Femur (tissue), 1 donor: ENCODE data around the gene MAP3K21.

Experiments
- DNase-seq: peaks from one replicate; pipeline ENCODE4 v3.0.0-alpha.2; 2017

MAP3K21 gene

GRCh38 chr1:233327651-233328141 lies at the start of gene MAP3K21:
Gene MAP3K21 (plus strand): TSS chr1:233327724. CDS start chr1:233328029, 305 bp downstream.
- DNase-seq, result no peak

DNA sequence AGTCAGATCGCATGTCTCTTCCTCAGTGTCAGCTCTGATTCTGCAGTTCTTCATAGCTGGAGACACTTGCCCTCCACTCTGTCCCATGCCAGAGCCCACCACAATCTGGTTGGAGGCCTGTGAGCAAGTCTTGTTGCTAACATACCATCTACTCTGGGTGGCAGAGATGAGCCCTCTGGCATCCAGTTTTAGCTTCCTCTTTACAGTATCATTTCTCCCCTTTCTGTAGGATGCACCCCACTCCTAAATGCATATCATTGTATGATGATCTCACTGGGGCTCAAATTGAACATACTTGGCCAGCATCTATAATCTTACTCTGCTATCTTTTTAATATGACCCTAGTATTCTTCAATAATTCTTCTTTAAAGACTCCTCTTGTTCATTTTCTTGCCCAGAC lies 48.9 kb upstream of the MAP3K21 start:
- DNase-seq, result no peak

GRCh38 chr1:233279971-233280370 lies 47.6 kb upstream of the MAP3K21 start:
- no peak for DNase-seq

- no peak for DNase-seq
Measured at GRCh38 chr1:233281711-233282581, 45.6 kb upstream of the MAP3K21 start.

GRCh38 chr1:233282582-233282886 lies 45.0 kb upstream of the MAP3K21 start:
- no peak for DNase-seq

DNA sequence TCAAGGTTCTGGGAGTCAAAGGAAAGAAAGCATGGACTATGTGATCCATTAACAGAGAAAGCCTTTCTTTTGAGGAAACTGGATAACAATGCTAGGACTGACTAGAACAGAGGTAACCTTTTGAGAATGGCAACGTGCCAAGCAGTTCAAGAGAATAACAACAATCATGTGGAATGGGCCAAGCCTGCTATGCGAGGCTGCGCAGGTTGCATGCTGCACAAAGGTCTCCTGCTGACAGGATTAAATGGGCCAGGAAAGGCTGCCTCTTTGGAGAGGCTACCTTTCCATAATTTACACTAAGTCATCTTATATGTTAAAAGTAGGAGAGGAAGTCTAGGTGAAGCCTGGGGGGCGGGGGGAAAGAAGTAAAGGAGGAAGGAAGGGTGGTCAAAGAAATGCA lies 37.8 kb upstream of the MAP3K21 start:
- no peak for DNase-seq

- DNase-seq, result no peak
Measured at GRCh38 chr1:233290396-233291034, 37.0 kb upstream of the MAP3K21 start.

- no peak for DNase-seq
Measured at GRCh38 chr1:233293556-233294446, 33.7 kb upstream of the MAP3K21 start.

- peak; percentile 25 for DNase-seq
Measured at GRCh38 chr1:233294913-233295236, 32.6 kb upstream of the MAP3K21 start.

- DNase-seq, result peak; percentile 59
Measured at GRCh38 chr1:233295237-233295974, 32.1 kb upstream of the MAP3K21 start, which contains the start of gene PCNX2. Gene PCNX2 (minus strand): TSS chr1:233295725. CDS start chr1:233295478, 247 bp downstream.

- no peak for DNase-seq
Measured at GRCh38 chr1:233295975-233296322, 31.6 kb upstream of the MAP3K21 start.

GRCh38 chr1:233299450-233299849 lies 28.1 kb upstream of the MAP3K21 start:
- DNase-seq, result no peak

- no peak for DNase-seq
Measured at GRCh38 chr1:233300326-233300725, 27.2 kb upstream of the MAP3K21 start.

GRCh38 chr1:233304489-233305102 lies 22.9 kb upstream of the MAP3K21 start:
- DNase-seq, result no peak

DNA sequence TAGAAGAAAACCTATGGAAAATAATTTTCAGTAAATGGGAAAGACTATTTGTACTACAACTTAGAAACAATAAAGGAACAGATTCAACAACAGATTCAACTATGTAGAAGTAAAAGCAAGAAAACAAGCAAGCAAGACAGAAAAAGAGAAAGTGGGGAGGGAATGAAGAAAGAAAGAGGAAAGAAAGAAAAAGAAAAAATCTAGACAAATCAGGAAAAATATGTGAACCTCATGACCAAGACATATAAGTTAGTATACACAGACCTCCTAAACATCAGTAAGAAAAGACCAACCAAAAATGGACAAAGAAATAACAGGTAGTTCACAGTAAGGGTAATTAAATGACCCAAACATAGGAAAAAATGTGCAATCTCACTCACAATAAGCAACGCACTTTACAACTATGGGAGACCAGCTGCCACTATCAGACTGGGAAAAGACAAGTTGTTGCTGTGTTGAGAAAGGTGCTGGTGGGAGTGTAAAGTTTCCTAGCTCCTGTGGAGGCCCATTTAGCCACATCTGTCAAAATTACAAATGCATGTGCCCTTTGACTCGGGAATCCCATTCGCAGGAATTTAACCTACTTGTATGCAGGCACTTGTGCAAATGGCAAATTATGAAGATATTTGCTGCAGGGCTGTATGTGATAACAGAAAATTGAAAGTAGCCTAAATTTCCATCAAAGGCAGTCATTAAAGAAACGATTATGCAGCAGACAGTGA lies 13.9 kb upstream of the MAP3K21 start:
- DNase-seq, result no peak

DNA sequence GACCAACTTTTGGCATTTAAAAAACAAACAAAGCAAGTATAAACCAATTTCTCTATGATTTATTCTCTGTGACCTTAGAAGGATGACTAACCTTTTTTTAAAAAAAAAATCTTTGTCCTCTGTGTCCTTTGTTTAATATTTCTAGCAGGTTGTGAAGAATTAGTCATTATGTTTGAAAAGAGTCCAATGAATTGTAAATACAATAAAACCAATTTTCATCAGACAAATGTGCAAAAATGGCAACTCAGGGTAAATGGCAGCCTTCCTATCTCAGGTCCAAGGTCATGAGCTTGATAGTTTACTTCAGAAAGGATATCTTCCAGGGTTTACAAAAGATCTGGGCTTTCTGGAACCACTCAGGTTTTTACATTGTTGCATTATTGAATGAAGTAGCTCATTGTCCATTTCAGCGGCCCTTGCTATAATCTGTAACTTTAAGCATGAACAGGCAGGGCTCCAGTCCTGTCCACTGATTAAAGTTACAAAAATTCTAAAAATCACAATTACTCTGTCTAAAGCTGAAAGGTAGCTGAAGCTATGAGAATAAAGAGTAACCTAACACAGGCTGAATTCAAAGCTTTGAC lies 11.7 kb upstream of the MAP3K21 start:
- DNase-seq, result no peak

- DNase-seq, result no peak
Measured at GRCh38 chr1:233316473-233316872, 11.1 kb upstream of the MAP3K21 start.

DNA sequence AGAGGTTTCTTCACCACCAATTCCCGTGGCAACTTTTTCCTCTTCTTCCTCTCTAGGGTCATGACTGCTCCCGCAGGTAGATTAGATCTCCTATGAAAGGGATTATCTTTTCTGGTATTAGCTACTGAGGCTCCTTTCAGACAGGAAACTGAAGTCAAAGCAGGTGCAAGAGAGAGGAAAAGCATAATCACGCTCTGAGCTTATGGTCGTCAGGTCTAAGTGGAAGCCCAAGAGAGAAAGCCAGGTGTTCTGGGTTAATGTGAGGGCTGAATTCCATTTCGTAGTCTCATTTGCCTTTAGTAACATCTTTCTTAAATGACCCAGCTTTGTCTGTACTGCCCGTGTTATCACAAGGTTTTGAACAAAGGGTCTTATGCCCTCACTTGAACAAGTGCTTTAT lies 8.3 kb upstream of the MAP3K21 start:
- DNase-seq, result no peak

- no peak for DNase-seq
Measured at GRCh38 chr1:233320023-233320422, 7.5 kb upstream of the MAP3K21 start.

- no peak for DNase-seq
Measured at GRCh38 chr1:233323718-233324117, 3.8 kb upstream of the MAP3K21 start.

- no peak for DNase-seq
Measured at GRCh38 chr1:233326319-233326718, 1.2 kb upstream of the MAP3K21 start.
